A549 (cell line): ENCODE results near the gene CPHXL2. TPM values are rescaled to one million over a fixed set of nuclear protein-coding genes. Genes with fewer than 3 reads are reported as not detected.

Source experiments
- ATAC-seq, 2 experiments: fragments of 200-7000 bp in 1 of 2; fragments of >200 bp in 1 of 2; cut with Nextera tagmentation in 1 of 2; cut with Tn5 transposase in 1 of 2; 3 replicates each; pipeline versions ENCODE4 v1.8.0 to v1.9.1; 2018 to 2020; ENCODE audit warnings: mild to moderate bottlenecking in 1 of 2, moderate library complexity in 1 of 2
- CTCF ChIA-PET: fragments of 300-600 bp; sonication (Branson Sonifier 250); formaldehyde crosslinking; extraction: SDS; loops from one replicate; lab custom pipeline; 2021; ENCODE audit warnings: antibody characterized with exemption, inconsistent platforms; lab: Yijun Ruan, JAX
- POLR2A ChIA-PET: fragments of 350-600 bp; formaldehyde crosslinking; extraction: SDS; loops from one replicate; lab custom pipeline; 2021; ENCODE audit warnings: antibody characterized with exemption, inconsistent platforms; lab: Yijun Ruan, JAX
- DNase-seq, 2 experiments: peaks; one replicate each; pipeline versions ENCODE4 v3.0.0 to v3.0.0-alpha.2; 2011 to 2016; ENCODE audit warnings: low read depth in 1 of 2, low spot score in 1 of 2
- FAIRE-seq: peaks from 2 replicates; lab custom pipeline; 2011; peaks lifted over from hg19 to GRCh38; lab: Jason Lieb, UNC
- H3K27ac ChIP-seq, 2 experiments: fragments of >200 bp; sonication (Bioruptor Twin); formaldehyde crosslinking; 3 replicates each; pipeline ENCODE4 v1.5.1; 2016 to 2017
- H3K4me1 ChIP-seq: fragments of >200 bp; sonication (Bioruptor Twin); formaldehyde crosslinking; 3 replicates; pipeline ENCODE4 v1.6.1; 2016
- H3K4me2 ChIP-seq: fragments of >200 bp; sonication (Bioruptor Twin); formaldehyde crosslinking; 3 replicates; pipeline ENCODE4 v1.6.1; 2016
- H3K4me3 ChIP-seq: fragments of >200 bp; sonication (Bioruptor Twin); formaldehyde crosslinking; 3 replicates; pipeline ENCODE4 v1.5.1; 2016
- H3K9me3 ChIP-seq: fragments of >200 bp; sonication (Bioruptor Twin); formaldehyde crosslinking; 3 replicates; pipeline ENCODE4 v1.6.1; 2016
- CHD4 ChIP-seq: fragments of 200-600 bp; sonication (generic); IDR thresholded peaks from 2 replicates; pipeline ENCODE4 v1.6.1; 2016; ENCODE audit warnings: antibody characterized with exemption, mild to moderate bottlenecking, borderline replicate concordance
- EHF ChIP-seq: fragments of 250-450 bp; sonication (Bioruptor Pico); IDR thresholded peaks from 2 replicates; pipeline ENCODE4 v1.5.0; 2020; ENCODE audit warnings: mild to moderate bottlenecking
- ELK1 ChIP-seq: fragments of 150-350 bp; IDR thresholded peaks from 2 replicates; pipeline ENCODE4 v1.6.1; 2014; ENCODE audit warnings: low read depth, mild to moderate bottlenecking, low read length
- EP300 ChIP-seq, 2 experiments: fragments of >200 bp; sonication (Bioruptor Twin); formaldehyde crosslinking; IDR thresholded peaks; 2 replicates in 1 of 2; 3 replicates in 1 of 2; pipeline ENCODE4 v1.6.1; 2016 to 2017
- FOSB ChIP-seq: fragments of 250-450 bp; sonication (Bioruptor Pico); IDR thresholded peaks from 2 replicates; pipeline ENCODE4 v1.5.0; 2020; ENCODE audit warnings: mild to moderate bottlenecking, moderate library complexity
- HES2 ChIP-seq: fragments of >200 bp; sonication (Bioruptor Twin); formaldehyde crosslinking; IDR thresholded peaks from 2 replicates; pipeline ENCODE4 v1.6.1; 2016
- HOXA7 ChIP-seq: fragments of 250-450 bp; sonication (Bioruptor Pico); IDR thresholded peaks from 2 replicates; pipeline ENCODE4 v1.5.0; 2020; ENCODE audit warnings: mild to moderate bottlenecking, moderate library complexity
- KDM1A ChIP-seq: fragments of 200-600 bp; sonication (generic); IDR thresholded peaks from 2 replicates; pipeline ENCODE4 v1.6.1; 2016; ENCODE audit warnings: low read depth, mild to moderate bottlenecking
- KDM5A ChIP-seq: fragments of 200-600 bp; sonication (generic); IDR thresholded peaks from 2 replicates; pipeline ENCODE4 v1.6.1; 2016; ENCODE audit warnings: antibody characterized with exemption, mild to moderate bottlenecking
- MAZ ChIP-seq: fragments of 150-350 bp; IDR thresholded peaks from 2 replicates; pipeline ENCODE4 v1.6.1; 2014; ENCODE audit warnings: antibody characterized with exemption, low read depth, low read length, borderline replicate concordance
- PHF8 ChIP-seq: fragments of 200-600 bp; sonication (generic); IDR thresholded peaks from 2 replicates; pipeline ENCODE4 v1.6.1; 2016; ENCODE audit warnings: low read depth, mild to moderate bottlenecking, antibody characterized with exemption, moderate library complexity, borderline replicate concordance
- POLR2A ChIP-seq: IDR thresholded peaks from 2 replicates; pipeline ENCODE4 v1.6.1; 2012; ENCODE audit warnings: mild to moderate bottlenecking, low read length
- RARB ChIP-seq: fragments of 250-450 bp; sonication (Bioruptor Pico); IDR thresholded peaks from 2 replicates; pipeline ENCODE4 v1.8.0; 2021; ENCODE audit warnings: mild to moderate bottlenecking, moderate library complexity
- RCOR1 ChIP-seq: fragments of 150-350 bp; IDR thresholded peaks from 2 replicates; pipeline ENCODE4 v1.6.1; 2014; ENCODE audit warnings: antibody characterized with exemption, low read length, low read depth
- RNF2 ChIP-seq: fragments of 200-600 bp; sonication (generic); IDR thresholded peaks from 2 replicates; pipeline ENCODE4 v1.6.1; 2016; ENCODE audit warnings: low read depth, mild to moderate bottlenecking, antibody characterized with exemption, moderate library complexity, borderline replicate concordance
- SREBF2 ChIP-seq: fragments of 450-650 bp; IDR thresholded peaks from 2 replicates; pipeline ENCODE4 v1.6.1; 2014; ENCODE audit warnings: mild to moderate bottlenecking, moderate library complexity
- TFCP2L1 ChIP-seq: fragments of 250-450 bp; sonication (Bioruptor Pico); IDR thresholded peaks from 2 replicates; pipeline ENCODE4 v1.5.0; 2021; ENCODE audit warnings: mild to moderate bottlenecking
- ZC3H11A ChIP-seq: fragments of 450-650 bp; IDR thresholded peaks from 2 replicates; pipeline ENCODE4 v1.6.1; 2014; ENCODE audit warnings: antibody characterized with exemption, mild to moderate bottlenecking
- ZNF302 ChIP-seq: fragments of 250-450 bp; sonication (Bioruptor Pico); IDR thresholded peaks from 2 replicates; pipeline ENCODE4 v1.9.0; 2021; ENCODE audit warnings: inconsistent platforms, mild to moderate bottlenecking, moderate library complexity
- ZSCAN20 ChIP-seq: fragments of 250-450 bp; sonication (Bioruptor Pico); IDR thresholded peaks from 2 replicates; pipeline ENCODE4 v1.8.0; 2022; ENCODE audit warnings: mild to moderate bottlenecking, moderate library complexity
- WGBS: methylation state at CpG from one replicate; pipeline ENCODE4 v1.1.6; 2017; ENCODE audit errors: missing lambda C conversion rate; 5-methylcytosine and 5-hydroxymethylcytosine counted together
- polyA plus RNA-seq, 4 experiments: library from polyadenylated mRNA; depleted of rRNA in 3 of 4; stranded (reverse); fragments of >200 nt; fragmentation: RNase III in 1 of 4; extraction: RNeasy Plus Mini Kit Qiagen cat#74134 plus additional on column Dnase treatment in 1 of 4; gene quantifications; 2 replicates in 3 of 4; 3 replicates in 1 of 4; pipeline ENCODE4 v1.2.3, GENCODE V29; 2011 to 2017
- TF ChIP-seq, protein P1 (sequence below): fragments of 250-450 bp; sonication (Bioruptor Pico); IDR thresholded peaks from 2 replicates; pipeline ENCODE4 v1.5.0; 2020; ENCODE audit warnings: low read depth, mild to moderate bottlenecking, moderate library complexity
- TF ChIP-seq, protein P2 (sequence below): fragments of 450-650 bp; IDR thresholded peaks from 2 replicates; pipeline ENCODE4 v1.6.1; 2014; ENCODE audit warnings: antibody characterized with exemption

Gene CPHXL2
- polyA plus RNA-seq, 2 of the 4 experiments (the other 2 are of a cell fraction): not detected

DNA sequence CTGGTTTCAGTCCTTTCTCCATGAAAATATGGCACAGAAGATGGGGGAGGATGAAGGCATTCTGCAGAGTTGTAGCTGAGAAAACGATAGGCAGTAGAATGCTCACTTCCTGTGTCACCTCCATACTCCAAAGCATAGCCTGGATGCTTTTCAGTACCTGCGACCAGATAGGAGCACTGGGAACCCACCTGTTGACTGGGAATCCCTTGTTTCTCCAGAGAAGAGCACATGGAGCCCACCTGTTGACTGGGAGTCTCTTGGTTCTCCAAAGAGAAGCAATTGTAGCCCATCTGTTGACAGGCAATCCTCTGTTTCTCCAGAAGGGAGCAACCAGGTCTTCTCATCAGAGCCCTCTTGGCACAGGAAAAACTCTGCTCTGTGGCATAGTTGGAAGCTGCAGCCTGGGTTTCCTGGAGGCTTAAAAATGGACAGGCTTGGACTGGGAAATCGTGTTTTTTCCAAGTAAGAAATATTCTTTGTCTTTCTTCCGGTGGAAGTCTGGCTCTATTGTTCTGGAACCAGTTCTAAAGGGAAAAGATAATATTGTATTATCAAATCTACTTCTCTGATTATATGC, 16.0 kb downstream of the CPHXL2 start:
- TF ChIP-seq RCOR1 (no peak), HOXA7 (CRISPR knock-in tag) (no peak), EHF (CRISPR knock-in tag) (no peak), ZNF302 (no peak), KDM1A (no peak), SREBF2 (no peak), MAZ (no peak), KDM5A (no peak), HES2 (no peak), POLR2A (no peak), CHD4 (no peak), ELK1 (no peak)
- TF ChIP-seq, protein P1, sequence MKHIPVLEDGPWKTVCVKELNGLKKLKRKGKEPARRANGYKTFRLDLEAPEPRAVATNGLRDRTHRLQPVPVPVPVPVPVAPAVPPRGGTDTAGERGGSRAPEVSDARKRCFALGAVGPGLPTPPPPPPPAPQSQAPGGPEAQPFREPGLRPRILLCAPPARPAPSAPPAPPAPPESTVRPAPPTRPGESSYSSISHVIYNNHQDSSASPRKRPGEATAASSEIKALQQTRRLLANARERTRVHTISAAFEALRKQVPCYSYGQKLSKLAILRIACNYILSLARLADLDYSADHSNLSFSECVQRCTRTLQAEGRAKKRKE (CRISPR knock-in tag): no peak
- TF ChIP-seq, protein P2, sequence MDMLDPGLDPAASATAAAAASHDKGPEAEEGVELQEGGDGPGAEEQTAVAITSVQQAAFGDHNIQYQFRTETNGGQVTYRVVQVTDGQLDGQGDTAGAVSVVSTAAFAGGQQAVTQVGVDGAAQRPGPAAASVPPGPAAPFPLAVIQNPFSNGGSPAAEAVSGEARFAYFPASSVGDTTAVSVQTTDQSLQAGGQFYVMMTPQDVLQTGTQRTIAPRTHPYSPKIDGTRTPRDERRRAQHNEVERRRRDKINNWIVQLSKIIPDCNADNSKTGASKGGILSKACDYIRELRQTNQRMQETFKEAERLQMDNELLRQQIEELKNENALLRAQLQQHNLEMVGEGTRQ: no peak
- Histone ChIP-seq H3K27ac (no peak overlapping the region), H3K4me1 (no peaks in the 10 kb centered on the region), H3K4me3 (no peak overlapping the region), H3K9me3 (no peaks in the 10 kb centered on the region), H3K4me2 (no peak overlapping the region)
- ATAC-seq (no peak), FAIRE-seq (no peak), DNase-seq (no peak)
- ChIA-PET CTCF (no interaction called here), POLR2A (no interaction called here)
- 79% methylated on average over 4 of the region's 4 CpGs for WGBS

- ATAC-seq (no peak), DNase-seq (no peak), FAIRE-seq (no peak)
- H3K4me1 ChIP-seq: no peaks in the 10 kb centered on the region
- WGBS: 84% methylated on average over 6 of the region's 6 CpGs
- POLR2A ChIA-PET: interaction anchor here (0.7 kb wide), 1 partner anchor 54 kb away, joined by 4 read pairs; no protein-coding TSS in a partner anchor
- no peak overlapping the region for H3K4me2 ChIP-seq
- TF ChIP-seq KDM1A: no peak
- TF ChIP-seq ZC3H11A: no peak
- no peak for TF ChIP-seq EP300 (IDR thresholded peaks at IDR 0.05)
- TF ChIP-seq ELK1: no peak
- TF ChIP-seq TFCP2L1 (CRISPR knock-in tag): no peak
- TF ChIP-seq RARB (CRISPR knock-in tag): no peak
- TF ChIP-seq PHF8: no peak
- TF ChIP-seq ZSCAN20 (CRISPR knock-in tag): no peak
- no peak for TF ChIP-seq FOSB (CRISPR knock-in tag)
- TF ChIP-seq RNF2: no peak
- no peaks in the 10 kb centered on the region for H3K9me3 ChIP-seq
- no peak overlapping the region for H3K4me3 ChIP-seq
- H3K27ac ChIP-seq: no peak overlapping the region
- CTCF ChIA-PET: no interaction called here
Observed at GRCh38 chr16:75660321-75660720, 16.5 kb downstream of the CPHXL2 start.
